ENCODE measurements around the gene SUGCT. TPM values are rescaled to one million over a fixed set of nuclear protein-coding genes. Genes with fewer than 3 reads are reported as not detected.

The SUGCT gene
- total RNA-seq, 2 experiments from 2014 or later: 0.95 to 1.2 TPM

DNA sequence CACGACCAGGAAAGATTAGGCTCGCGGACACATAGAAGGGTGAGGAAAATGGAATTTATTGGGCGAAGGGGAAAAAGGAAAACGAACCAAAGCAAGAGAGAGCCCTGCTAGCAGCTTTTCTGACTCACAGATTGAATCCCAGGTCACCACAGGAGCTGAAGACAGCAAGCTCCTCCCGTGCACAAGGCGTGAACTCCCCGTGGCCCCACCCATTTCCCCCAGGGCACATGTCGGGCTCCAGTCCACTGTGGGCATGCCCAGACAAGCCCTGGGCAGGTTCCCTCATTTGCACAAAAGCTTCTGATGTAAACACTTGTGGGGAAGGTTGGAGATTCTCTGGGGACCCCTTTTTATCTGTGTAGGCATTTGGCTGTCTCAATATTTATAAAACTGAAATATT lies 582.4 kb downstream of the SUGCT start:
- H3K27ac ChIP-seq (ENCODE audit: low read depth in 1 of 2, low read length in 2 of 2): no peak overlapping the region
- no peaks in the 10 kb centered on the region for H3K4me1 Mint-ChIP-seq (ENCODE audit: low read depth)
- ATAC-seq (ENCODE audit: poor library complexity): no peak
- no peaks in the 10 kb centered on the region for H3K9me3 Mint-ChIP-seq
- H3K4me3 Mint-ChIP-seq: no peak overlapping the region
- no peak for DNase-seq
- no peak overlapping the region for H3K27ac Mint-ChIP-seq
- no peak overlapping the region for H3K4me3 ChIP-seq (ENCODE audit: low read length)
- intact Hi-C loops (cut with DNase I, micrococcal nuclease): loop anchor here in 1 of 2 experiments (5.0 kb wide), 1 partner anchor 1325 kb away; no protein-coding TSS in a partner anchor
- CTCF ChIA-PET: no interaction called here
- POLR2A ChIA-PET: no interaction called here
- no peaks in the 10 kb centered on the region for H3K27me3 ChIP-seq (ENCODE audit: control insufficient read depth in 1 of 2, insufficient read depth in 2 of 2, low read length in 2 of 2)
- no peaks in the 10 kb centered on the region for H3K4me1 ChIP-seq (ENCODE audit: insufficient read depth, low read length)
- H3K9me3 ChIP-seq (ENCODE audit: control insufficient read depth in 1 of 2, insufficient read depth in 1 of 2, low read length in 2 of 2): peaks cover 0 to 3% of the 10 kb centered on the region in 2 experiments
- TF ChIP-seq, protein P1, sequence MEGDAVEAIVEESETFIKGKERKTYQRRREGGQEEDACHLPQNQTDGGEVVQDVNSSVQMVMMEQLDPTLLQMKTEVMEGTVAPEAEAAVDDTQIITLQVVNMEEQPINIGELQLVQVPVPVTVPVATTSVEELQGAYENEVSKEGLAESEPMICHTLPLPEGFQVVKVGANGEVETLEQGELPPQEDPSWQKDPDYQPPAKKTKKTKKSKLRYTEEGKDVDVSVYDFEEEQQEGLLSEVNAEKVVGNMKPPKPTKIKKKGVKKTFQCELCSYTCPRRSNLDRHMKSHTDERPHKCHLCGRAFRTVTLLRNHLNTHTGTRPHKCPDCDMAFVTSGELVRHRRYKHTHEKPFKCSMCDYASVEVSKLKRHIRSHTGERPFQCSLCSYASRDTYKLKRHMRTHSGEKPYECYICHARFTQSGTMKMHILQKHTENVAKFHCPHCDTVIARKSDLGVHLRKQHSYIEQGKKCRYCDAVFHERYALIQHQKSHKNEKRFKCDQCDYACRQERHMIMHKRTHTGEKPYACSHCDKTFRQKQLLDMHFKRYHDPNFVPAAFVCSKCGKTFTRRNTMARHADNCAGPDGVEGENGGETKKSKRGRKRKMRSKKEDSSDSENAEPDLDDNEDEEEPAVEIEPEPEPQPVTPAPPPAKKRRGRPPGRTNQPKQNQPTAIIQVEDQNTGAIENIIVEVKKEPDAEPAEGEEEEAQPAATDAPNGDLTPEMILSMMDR (IDR thresholded peaks at IDR 0.05): no peak
- H3K27me3 Mint-ChIP-seq: no peaks in the 10 kb centered on the region
- no peaks in the 10 kb centered on the region for H3K36me3 Mint-ChIP-seq (ENCODE audit: low read depth)
- H3K36me3 ChIP-seq (ENCODE audit: insufficient read depth, low read length): no peaks in the 10 kb centered on the region

GRCh38 chr7:40720416-40720815 lies 585.6 kb downstream of the SUGCT start:
- Mint-ChIP-seq H3K4me1 (ENCODE audit: low read depth) (no peaks in the 10 kb centered on the region), H3K36me3 (ENCODE audit: low read depth) (no peaks in the 10 kb centered on the region), H3K4me3 (no peak overlapping the region), H3K9me3 (no peaks in the 10 kb centered on the region), H3K27me3 (no peaks in the 10 kb centered on the region), H3K27ac (no peak overlapping the region)
- ChIA-PET POLR2A (no interaction called here), CTCF (no interaction called here)
- DNase-seq (no peak), ATAC-seq (ENCODE audit: poor library complexity) (no peak)
- no peak overlapping the region for H3K27ac ChIP-seq (ENCODE audit: low read depth in 1 of 2, low read length in 2 of 2)
- no peak overlapping the region for H3K4me3 ChIP-seq (ENCODE audit: low read length)
- TF ChIP-seq, protein P1 (IDR thresholded peaks at IDR 0.05): no peak
- peaks cover 0 to 3% of the 10 kb centered on the region in 2 experiments for H3K9me3 ChIP-seq (ENCODE audit: control insufficient read depth in 1 of 2, insufficient read depth in 1 of 2, low read length in 2 of 2)
- intact Hi-C loops (cut with DNase I, micrococcal nuclease): no loop called here
- no peaks in the 10 kb centered on the region for H3K4me1 ChIP-seq (ENCODE audit: insufficient read depth, low read length)
- no peaks in the 10 kb centered on the region for H3K36me3 ChIP-seq (ENCODE audit: insufficient read depth, low read length)
- no peaks in the 10 kb centered on the region for H3K27me3 ChIP-seq (ENCODE audit: control insufficient read depth in 1 of 2, insufficient read depth in 2 of 2, low read length in 2 of 2)

- intact Hi-C loops (cut with DNase I, micrococcal nuclease): no loop called here
- Histone ChIP-seq H3K4me1 (ENCODE audit: insufficient read depth, low read length) (no peaks in the 10 kb centered on the region), H3K9me3 (ENCODE audit: control insufficient read depth in 1 of 2, insufficient read depth in 1 of 2, low read length in 2 of 2) (peaks cover 0 to 3% of the 10 kb centered on the region in 2 experiments), H3K27ac (ENCODE audit: low read depth in 1 of 2, low read length in 2 of 2) (no peak overlapping the region), H3K4me3 (ENCODE audit: low read length) (no peak overlapping the region), H3K36me3 (ENCODE audit: insufficient read depth, low read length) (no peaks in the 10 kb centered on the region), H3K27me3 (ENCODE audit: control insufficient read depth in 1 of 2, insufficient read depth in 2 of 2, low read length in 2 of 2) (no peaks in the 10 kb centered on the region)
- no peak for DNase-seq
- Mint-ChIP-seq H3K9me3 (no peaks in the 10 kb centered on the region), H3K36me3 (ENCODE audit: low read depth) (no peaks in the 10 kb centered on the region), H3K4me3 (no peak overlapping the region), H3K27me3 (no peaks in the 10 kb centered on the region), H3K4me1 (ENCODE audit: low read depth) (no peaks in the 10 kb centered on the region), H3K27ac (no peak overlapping the region)
- POLR2A ChIA-PET: no interaction called here
- TF ChIP-seq, protein P1 (IDR thresholded peaks at IDR 0.05): no peak
- no peak for ATAC-seq (ENCODE audit: poor library complexity)
- CTCF ChIA-PET: no interaction called here
These were observed 586.6 kb downstream of the SUGCT start for GRCh38 chr7:40721342-40721949.
